Fibroblast of skin of scalp (primary cell): ENCODE results near the gene SRSF2.
A peak's percentile ranks its signal among the peaks of the same experiment; 100 is the strongest.
"Not testable (repeated sequence)": the region's sequence is repeated elsewhere in the genome, so short reads cannot be mapped to it uniquely, and the experiment has no call there.

ENCODE experiments used
- DNase-seq: peaks from one replicate; pipeline ENCODE4 v3.0.0-alpha.2; 2013

SRSF2 gene

DNA sequence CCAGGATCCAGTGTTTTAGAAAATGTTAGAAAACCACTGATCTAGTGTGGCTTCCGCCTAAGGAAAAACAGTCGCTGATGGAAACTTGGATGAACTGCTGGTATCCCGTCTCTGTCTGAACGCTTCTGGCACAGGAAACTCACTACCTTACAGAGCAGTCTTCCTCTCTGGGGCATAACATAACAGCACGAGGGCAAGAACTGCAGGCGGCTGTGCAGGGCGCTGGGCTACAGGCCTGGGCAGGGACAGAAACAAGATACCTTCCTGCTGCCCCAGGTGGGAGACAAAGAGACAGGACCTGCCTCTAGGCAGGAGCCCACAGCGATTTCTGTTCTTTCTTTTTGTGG is 36.9 kb downstream of the SRSF2 start:
- no peak for DNase-seq

DNA sequence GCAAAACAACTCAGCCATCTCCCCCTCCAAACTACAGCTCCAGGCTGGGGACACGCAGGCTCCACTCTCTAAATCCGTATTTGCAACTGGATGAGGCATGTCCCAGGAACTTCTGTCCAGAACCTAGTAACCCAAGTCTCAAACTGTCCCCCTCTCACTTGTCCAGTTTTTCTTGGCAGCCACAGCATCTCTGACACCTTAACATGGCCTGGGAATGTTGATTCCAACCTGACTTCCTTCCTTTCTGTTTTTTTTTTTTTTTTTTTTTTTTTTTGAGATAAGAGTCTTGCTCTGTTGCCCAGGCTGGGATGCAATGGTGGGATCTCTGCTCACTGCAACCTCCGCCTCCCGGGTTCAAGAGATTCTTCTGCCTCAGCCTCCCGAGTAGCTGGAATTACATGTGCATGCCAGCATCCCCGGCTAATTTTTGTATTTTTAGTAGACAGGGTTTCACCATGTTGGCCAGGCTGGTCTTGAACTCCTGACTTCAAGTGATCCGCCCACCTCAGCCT is 38.6 kb downstream of the SRSF2 start:
- not testable (repeated sequence) for DNase-seq

DNA sequence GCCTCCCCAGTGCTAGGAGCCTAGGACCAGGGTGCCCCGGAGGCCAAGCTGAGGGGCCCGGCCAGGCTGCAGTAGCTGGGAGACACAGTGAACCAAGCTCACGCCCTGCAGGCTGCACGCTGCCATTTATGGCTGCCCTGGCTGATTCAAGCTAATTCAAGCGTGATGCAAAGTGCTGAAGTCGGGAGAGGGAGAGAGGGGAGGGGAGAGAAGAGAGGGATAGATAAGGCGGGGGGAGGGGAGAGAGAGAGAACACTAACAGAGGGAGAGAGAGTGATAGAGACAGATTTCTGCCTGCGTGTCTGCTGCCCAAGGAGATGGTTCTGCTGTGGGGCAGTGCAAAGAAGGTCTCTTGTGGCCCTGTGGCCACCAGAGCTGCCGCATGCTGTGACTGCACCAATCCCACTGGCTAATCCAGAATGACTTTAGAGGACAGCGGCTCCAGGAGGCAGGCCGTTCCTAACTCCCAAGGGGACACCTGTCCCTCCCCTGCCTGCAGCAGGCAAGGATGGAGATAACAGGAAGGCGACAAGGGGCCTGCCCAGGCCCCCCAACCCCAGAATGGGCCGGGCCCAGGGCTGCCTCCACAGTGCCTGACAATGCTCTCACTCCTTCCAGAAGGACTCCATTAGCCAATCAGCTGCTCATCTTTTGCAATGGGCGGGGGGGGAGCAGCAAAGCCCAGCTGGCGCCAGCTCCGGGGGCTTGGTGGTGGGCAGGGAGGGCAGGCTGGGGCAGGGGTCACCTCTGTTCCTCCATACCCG is 39.2 kb downstream of the SRSF2 start:
- peak; percentile 69 for DNase-seq

DNA sequence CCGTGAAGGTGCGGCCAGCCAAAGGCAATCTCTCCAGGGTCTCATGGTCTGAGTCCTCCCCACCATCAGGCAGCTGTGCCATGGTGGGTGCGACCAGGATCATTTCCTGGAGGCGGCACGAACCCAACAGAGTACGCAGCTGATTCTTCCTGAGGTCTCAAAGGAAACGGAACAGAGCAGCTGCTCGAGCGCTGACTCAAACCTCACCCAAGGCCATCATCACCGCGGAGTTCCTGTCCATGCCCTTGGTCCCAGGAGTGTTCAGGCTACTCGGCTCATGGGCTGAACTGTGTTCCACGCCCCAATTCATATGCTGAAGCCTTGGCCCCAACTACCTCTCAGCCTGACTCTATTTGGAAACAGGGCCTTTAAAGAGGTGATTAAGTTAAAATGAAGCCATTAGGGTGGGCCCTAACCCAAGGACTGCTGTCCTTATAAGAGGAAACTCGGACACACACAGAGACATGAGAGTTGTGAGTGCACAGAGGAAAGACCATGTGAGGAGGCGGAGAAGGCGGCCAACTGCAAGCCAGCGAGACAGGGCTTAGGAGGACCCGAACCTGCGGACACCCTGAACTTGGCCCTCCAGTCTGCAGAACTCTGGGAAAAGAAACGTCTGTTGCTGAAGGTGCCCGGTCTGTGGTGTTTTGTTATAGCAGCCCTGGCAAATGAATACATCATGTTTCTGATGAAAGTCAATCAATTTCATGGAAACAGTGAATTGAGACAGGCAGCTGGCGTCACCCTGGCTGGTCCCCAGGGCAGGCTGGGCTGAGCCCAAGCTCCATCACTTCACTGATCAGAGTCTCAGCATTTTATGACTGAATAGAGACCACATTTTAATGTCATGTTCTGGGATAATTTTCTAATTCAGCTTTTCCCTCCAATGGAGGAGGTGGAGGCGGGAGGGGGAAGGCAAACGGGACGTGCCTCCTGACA is 40.1 kb downstream of the SRSF2 start:
- no peak for DNase-seq

DNA sequence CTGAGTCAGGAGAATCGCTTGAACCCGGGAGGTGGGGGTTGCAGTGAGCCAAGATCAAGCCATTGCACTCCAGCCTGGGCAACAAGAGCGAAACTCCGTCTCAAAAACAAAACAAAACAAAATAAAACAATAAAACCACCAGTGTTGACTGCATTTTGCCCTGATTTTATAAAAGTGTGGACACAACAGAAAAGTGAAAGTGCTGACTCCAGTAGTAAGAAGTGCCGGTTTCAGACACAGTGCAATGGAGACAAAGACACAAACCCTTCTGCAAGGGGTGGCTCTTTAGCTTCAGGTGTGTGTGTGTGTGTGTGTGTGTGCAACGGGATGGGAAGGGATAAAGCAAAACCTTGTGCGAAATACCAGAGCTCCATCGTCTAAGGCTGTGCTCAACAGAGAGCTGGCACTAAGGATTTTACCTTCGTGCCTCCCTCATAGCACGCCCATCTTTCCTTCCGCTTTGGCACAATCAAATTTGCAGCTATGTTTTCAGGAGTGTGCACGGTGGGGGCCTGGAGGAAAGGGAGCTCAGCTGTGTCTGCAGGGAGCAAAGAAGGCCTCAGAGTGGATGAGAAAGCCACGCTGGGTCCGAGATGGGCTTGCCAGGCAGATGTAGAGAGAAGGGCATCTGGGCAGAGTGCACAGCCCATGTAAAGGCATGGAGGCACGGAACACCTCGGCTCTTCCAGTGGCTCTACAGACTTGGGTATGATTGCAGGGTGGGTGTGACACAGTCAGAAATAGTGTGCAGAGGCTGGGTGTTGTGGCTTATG is 41.9 kb downstream of the SRSF2 start:
- DNase-seq = no peak

DNA sequence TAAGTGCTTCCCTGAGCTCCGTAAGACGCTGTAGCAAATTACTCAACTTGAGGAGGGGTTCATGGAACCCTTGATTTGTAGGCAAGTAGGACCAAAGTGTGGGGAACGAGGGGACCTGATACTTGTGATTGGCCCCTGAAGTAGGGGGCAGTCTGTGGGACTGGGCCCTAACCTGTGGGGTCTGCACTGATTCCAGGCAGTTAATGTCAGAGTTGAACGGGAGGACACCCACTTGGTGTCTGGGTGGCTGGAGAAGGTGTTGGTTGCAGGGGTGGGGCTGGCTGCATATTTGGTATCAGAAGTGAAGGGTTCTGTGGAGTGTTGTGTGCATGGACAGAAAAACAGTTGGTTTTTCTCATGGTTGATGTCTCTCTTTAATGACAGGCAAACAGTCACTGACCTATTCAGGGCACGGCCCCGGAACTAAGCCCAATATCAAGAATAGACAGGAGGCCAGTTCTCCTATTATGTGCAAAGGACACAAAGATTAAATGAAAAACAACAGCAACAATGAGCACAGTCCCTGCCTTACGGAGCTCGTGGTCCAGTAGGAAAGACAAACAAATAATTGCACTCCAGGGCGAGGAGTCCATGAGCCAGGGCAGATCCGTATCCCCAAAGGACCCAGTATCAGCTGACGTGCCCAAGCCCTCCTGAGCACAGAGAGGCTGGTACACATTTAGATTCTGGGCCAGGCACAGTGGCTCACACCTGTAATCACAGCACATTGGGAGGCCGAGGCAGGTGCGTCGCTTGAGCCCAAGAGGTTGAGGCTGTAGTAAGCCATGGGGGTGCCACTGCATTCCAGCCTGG is 45.5 kb downstream of the SRSF2 start:
- DNase-seq = no peak

DNA sequence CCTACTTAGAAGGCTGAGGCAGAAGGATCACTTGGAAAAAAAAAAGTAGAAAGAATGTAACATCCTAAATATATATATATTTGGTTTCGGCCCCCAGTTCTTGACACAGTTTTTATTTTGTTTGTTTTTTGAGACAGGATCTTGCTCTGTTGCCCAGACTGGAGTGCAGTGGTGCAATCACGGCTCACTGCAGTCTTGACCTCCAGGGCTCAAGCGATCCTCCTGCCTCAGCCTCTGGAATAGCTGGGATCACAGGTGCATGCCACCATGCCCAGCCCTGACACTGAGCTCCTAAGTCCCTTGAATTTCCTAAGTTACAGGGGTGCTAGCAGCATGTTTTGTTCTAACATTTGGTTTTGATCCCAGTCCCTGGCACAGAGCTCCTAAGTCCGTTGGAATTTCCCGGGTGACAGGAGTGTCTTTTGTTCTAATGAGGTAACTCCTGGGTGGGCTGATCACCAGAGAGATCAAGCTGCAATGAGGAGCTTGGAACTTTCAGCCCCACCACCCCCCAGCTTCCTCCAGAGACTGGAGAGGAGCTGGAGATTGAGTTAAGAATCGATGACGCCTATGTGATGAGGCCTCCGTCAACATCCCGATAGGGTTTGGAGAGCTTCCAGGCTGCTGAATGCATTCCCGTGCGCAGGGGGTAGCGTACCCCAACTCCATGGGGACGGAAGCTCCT is 46.4 kb downstream of the SRSF2 start:
- no peak for DNase-seq

DNA sequence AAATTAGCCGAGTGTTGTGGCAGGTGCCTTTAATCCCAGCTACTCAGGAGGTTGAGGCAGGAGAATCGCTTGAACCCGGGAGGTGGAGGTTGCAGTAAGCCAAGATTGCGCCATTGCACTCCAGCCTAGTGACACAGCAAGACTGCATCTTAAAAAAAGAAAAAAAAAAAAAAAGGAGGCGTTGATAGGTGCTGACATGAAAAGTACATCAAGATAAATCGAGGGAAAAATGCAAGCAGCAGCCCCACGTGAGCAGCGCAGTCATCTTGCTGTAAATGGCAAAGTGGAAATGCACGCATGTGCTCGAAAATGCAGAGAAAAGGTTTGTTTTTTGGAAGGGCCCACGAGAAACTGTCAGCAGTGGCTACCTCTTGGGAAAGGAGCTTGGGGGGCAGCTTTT is 47.3 kb downstream of the SRSF2 start:
- no peak for DNase-seq

DNA sequence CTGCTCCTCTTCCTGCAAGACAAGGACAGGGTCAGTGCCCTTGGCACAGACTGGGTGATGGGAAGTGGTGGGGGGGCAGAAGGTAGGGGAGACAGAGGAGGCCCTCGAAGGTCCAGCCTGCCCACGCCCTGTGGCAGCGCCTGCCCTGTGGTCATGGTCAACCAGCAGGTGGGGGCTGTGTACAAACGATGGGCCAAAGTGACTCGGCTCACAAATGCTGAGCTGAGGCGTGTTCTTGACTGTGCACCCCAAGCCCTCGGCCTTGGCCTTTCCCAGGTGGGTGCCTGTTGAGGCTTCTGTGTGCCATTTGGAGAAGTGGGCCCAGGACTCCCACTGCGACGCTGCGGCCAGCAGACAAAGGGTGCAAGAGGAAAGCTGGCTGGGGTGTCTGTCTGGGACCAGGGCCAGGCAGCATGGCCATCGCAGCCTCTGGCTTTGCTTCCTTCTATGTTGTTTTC is 48.9 kb downstream of the SRSF2 start:
- no peak for DNase-seq

DNA sequence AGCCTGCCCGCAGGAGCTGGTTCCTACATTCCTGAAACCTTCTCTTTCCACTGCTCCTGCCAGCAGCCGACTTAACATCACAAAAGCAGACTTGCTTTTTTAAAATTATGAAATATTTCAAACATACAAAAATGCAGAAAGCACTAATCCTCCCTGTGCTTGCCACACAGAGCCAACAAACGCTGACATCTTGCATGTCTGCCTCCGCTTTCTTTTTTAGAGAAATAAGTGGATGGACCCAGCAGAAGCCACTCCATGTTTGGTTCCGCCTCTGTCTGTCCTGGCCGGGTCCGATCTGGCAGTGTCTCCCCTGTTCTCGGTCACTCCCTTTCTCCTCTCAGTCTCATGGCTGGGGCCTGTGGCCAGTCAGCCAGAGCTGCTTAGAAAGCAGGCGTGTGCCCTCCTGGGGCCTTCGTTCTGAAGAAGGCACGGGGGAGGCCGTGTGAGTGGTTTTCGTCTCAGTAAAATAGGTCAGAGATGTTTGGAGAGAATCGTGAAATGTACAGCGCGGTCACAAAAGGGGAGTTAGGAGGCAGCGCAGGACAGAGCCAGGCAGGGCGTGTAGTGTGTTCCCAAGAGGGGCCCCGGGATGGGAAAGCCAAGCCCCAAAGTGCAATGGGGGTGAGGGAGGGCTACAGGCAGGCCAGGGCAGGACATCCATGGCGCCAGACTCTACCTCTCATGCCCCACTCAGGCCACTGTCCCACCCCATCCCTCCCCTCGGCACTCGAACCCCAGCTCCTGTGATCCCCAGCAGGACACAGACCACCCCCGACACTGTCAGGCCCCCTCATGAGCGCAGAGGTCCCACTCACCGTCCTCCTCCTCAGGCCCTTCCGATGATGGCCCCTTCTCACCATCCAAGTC is 49.6 kb downstream of the SRSF2 start:
- no peak for DNase-seq

DNA sequence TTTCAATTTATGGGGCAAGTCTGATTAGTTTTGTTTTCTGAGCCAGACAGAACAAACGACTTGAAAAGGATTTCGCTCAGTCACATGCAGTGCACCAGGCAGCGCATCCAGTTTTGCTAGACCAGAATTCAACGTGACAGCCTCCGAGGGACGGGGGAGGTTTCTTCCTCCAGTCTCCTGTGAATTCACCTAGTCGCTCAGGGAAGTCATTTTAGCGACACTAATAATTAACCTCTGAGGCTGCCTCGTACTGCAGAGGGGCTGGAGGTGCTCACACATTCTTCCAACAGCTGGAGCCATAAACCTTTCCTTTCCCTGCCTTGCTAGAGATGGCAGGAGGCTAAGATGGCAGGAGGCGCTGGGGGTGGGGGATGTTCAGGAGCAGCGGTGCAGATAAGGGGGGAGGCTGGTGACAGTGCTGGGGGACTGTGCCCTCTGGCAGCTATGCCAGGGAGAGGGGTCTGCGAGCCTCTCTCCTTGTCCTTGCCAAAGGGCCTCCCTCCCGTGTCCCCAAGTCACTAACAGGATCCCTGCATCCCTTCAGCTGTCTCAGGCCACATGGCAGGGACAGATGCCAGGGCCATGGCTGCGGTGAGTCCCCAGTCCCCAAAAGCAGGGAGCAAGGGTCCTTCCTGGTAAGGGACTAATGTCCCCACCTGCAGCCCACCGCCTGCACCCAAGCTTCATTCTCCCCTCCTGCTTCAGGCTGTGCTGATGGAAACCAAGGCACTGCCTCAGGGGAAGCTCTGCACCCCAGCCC is 50.4 kb downstream of the SRSF2 start:
- DNase-seq = no peak

DNA sequence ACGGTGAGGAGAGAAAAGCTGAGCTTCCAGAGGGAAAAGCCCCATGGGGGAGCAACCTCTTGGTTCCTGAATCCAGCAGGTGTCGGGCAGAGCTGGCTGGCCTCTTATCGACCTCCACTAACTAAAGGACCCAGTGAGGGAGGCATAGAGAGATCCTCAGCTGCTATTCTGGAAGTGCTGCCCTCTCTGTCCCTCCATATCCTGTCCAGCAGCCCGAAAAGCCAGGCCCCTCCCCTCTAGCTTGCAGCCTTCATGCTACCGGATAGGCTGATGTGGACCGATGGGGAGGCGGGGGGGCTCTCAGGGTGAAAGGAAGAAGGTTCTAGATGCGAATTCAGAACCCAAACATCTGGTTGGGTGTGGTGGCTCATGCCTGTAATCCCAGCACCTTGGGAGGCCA is 51.3 kb downstream of the SRSF2 start:
- no peak for DNase-seq

DNA sequence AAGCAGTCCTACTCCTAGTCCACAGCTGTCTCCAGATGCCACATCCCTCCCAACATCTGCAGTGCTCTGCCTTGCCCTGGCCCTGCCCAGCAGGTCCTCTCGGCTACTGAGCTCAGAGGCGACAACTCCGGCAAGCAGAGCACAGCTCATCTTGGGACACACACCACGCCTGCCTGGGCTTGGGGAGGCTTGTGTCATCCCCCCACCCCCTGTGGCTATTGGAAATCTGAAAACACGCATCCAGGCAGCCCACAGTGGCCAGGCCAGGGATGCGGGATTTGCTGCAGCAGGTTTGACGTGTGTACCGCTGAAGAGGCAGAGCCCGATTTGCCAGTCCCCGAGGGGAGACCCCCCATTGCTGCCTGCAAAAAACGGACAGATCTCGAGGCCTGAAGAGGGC is 51.8 kb downstream of the SRSF2 start:
- DNase-seq = no peak

DNA sequence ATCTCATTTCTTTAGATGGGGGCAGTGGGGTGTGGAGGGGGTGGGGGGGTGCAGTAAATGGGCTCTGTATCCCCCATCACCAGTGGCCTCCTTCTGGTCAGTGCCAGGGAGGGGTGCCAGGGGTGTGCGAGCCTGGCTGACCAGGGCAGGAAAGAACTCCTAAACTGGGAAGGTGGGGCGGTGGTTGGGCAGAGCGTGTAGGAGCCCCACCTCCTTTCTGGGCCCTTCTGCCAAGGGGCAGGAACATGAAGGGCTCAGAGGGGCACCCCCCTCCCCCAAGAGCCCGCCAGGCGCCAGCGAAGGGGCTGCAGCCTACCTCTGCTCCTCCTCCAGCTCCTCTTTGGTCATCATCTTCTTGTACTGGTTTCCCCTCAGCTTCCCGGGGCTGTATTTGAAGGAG is 52.4 kb downstream of the SRSF2 start:
- DNase-seq = no peak
